Calu3 (cell line): ENCODE measurements around the gene ERC2. TPM values are rescaled to one million over a fixed set of nuclear protein-coding genes. Genes with fewer than 3 reads are reported as not detected.

Experiments
- BruUV-seq: library from RNA; stranded (reverse); fragments of 400-500 nt; replicated peaks from 2 replicates; lab custom pipeline; 2021; lab: Mats Ljungman, UMichigan
- CTCF ChIA-PET: fragments of 300-600 bp; sonication (Branson Sonifier 250); formaldehyde crosslinking; loops from one replicate; lab custom pipeline; 2022; ENCODE audit warnings: antibody characterized with exemption; lab: Charles Lee
- DNase-seq: peaks from one replicate; pipeline ENCODE4 v3.0.0; 2022
- H3K27ac Mint-ChIP-seq: one replicate; pipeline ENCODE4 v1.8.0; 2022; ENCODE audit warnings: mixed read lengths; ENCODE audit not compliant: unreplicated experiment
- H3K27me3 Mint-ChIP-seq: one replicate; pipeline ENCODE4 v1.8.0; 2022; ENCODE audit warnings: mixed read lengths; ENCODE audit not compliant: unreplicated experiment
- H3K36me3 Mint-ChIP-seq: one replicate; pipeline ENCODE4 v1.8.0; 2022; ENCODE audit warnings: mild to moderate bottlenecking, moderate library complexity, mixed read lengths; ENCODE audit not compliant: insufficient read depth, unreplicated experiment
- H3K4me1 Mint-ChIP-seq: one replicate; pipeline ENCODE4 v1.8.0; 2022; ENCODE audit warnings: mild to moderate bottlenecking, low read depth, mixed read lengths; ENCODE audit not compliant: unreplicated experiment
- H3K4me3 Mint-ChIP-seq: one replicate; pipeline ENCODE4 v1.8.0; 2022; ENCODE audit warnings: mild to moderate bottlenecking, low read depth, moderate library complexity, mixed read lengths; ENCODE audit not compliant: unreplicated experiment
- H3K9me3 Mint-ChIP-seq: one replicate; pipeline ENCODE4 v1.8.0; 2022; ENCODE audit warnings: low read depth, mixed read lengths; ENCODE audit not compliant: unreplicated experiment
- intact Hi-C: fragments of 100-400 bp; cut with micrococcal nuclease; formaldehyde crosslinking; loops from one replicate; pipeline ENCODE4 v1.10.0; 2022; ENCODE audit not compliant: unreplicated experiment
- total RNA-seq: library from RNA; stranded (reverse); gene quantifications from 2 replicates; pipeline ENCODE4 v1.2.3, GENCODE V29; 2022
- TF ChIP-seq, protein P1 (sequence below): fragments of 200-600 bp; IDR thresholded peaks from one replicate; pipeline ENCODE4 v1.8.0; 2022; ENCODE audit warnings: antibody characterized with exemption; ENCODE audit not compliant: unreplicated experiment

ERC2 gene
- total RNA-seq, 1 experiment from 2014 or later, result 0.73 TPM

DNA sequence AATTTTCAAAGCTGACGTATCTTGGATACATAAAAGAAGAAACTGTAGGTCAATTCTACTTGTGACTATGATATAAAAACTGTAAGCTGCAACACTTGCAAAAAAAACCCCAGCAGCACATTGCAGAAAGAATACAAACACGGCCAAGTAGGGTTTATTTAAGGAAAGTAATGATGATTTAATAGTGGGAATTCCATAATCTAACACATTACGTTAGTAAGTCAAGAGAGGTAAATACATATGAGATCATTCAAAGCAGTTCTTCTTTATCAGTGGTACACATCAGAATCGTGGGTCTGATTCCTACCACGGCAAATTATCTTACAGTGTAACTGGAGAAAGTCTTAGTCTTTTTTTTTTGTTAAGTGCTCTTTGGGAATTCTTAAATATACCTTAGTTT is 688.7 kb downstream of the ERC2 start:
- Mint-ChIP-seq H3K27ac (no peak overlapping the region), H3K4me3 (no peak overlapping the region), H3K36me3 (no peaks in the 10 kb centered on the region), H3K4me1 (no peaks in the 10 kb centered on the region), H3K27me3 (no peaks in the 10 kb centered on the region), H3K9me3 (peaks cover 10% of the 10 kb centered on the region)
- CTCF ChIA-PET, result interaction anchor here (0.6 kb wide), 1 partner anchor 326 kb away, joined by 7 read pairs; no protein-coding TSS in a partner anchor
- TF ChIP-seq, protein P1, sequence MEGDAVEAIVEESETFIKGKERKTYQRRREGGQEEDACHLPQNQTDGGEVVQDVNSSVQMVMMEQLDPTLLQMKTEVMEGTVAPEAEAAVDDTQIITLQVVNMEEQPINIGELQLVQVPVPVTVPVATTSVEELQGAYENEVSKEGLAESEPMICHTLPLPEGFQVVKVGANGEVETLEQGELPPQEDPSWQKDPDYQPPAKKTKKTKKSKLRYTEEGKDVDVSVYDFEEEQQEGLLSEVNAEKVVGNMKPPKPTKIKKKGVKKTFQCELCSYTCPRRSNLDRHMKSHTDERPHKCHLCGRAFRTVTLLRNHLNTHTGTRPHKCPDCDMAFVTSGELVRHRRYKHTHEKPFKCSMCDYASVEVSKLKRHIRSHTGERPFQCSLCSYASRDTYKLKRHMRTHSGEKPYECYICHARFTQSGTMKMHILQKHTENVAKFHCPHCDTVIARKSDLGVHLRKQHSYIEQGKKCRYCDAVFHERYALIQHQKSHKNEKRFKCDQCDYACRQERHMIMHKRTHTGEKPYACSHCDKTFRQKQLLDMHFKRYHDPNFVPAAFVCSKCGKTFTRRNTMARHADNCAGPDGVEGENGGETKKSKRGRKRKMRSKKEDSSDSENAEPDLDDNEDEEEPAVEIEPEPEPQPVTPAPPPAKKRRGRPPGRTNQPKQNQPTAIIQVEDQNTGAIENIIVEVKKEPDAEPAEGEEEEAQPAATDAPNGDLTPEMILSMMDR, result no peak
- no peak for DNase-seq
- intact Hi-C loops, result no loop called here
- no TSS peak for BruUV-seq

DNA sequence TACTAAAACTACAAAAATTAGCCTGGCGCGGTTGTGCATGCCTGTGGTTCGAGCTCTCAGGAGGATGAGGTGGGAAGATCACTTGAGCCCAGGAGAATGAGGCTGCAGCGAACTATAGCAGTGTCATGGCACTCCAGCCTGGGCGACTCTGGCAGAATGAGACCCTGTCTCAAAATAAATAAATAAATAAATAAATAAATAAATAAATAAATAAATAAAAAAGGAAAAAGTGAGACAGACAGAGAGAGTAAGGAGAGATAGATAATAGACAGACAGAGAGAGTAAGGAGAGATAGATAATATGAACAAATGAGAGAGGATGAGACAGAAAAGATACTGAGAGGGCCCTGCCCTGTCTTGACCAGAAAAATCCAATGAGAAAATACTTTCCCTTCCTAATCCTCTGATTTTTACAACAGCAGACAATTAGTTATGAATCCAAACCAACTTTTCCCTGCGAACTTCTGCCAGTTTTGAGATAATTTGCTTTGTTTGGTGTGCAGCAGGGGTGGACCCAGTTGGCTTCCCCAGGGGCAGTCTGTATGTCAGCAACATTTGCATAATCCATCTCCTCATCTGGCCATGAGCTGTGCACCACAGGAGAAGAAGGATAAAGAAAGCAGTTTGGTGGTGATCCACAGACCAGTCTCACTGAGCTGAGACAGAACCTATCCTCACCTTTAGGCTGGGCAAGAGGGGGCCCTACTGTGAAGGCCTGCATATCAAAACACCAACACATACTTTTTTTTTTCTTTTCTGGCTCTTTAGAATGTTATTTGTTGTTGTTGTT is 692.7 kb downstream of the ERC2 start:
- intact Hi-C loops, result no loop called here
- CTCF ChIA-PET, result no interaction called here

DNA sequence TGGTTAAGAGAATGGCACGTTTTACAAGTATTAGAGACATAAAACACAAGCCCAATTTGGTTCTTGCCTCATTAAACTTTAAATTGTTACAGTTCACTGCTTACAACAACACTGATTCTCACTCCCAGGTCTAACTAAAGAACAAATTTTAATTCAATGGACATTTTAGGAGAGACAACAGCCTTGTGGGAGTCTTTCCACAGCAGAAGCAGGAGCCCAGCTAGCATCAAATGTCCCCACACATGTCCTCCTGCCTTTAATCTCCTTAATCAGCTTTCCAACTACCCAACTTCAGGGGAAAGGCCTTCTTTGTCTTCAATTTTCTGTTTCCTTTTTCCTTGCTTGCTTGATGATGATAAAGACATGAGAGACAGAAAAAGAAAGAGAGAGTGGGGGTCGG is 693.4 kb downstream of the ERC2 start:
- BruUV-seq, result no TSS peak
- H3K4me3 Mint-ChIP-seq, result no peak overlapping the region
- CTCF ChIA-PET, result no interaction called here
- H3K9me3 Mint-ChIP-seq, result peaks cover 14% of the 10 kb centered on the region
- intact Hi-C loops, result no loop called here
- H3K4me1 Mint-ChIP-seq, result no peaks in the 10 kb centered on the region
- TF ChIP-seq, protein P1, result no peak
- no peaks in the 10 kb centered on the region for H3K27me3 Mint-ChIP-seq
- H3K27ac Mint-ChIP-seq, result no peak overlapping the region
- DNase-seq, result no peak
- no peaks in the 10 kb centered on the region for H3K36me3 Mint-ChIP-seq

More for the DNA sequence above, 692.7 kb downstream of the ERC2 start:
- Mint-ChIP-seq H3K27ac (no peak overlapping the region), H3K4me3 (no peak overlapping the region), H3K4me1 (no peaks in the 10 kb centered on the region), H3K36me3 (no peaks in the 10 kb centered on the region), H3K9me3 (peaks cover 14% of the 10 kb centered on the region), H3K27me3 (no peaks in the 10 kb centered on the region)
- no TSS peak for BruUV-seq
- TF ChIP-seq, protein P1, result no peak
- DNase-seq, result no peak

DNA sequence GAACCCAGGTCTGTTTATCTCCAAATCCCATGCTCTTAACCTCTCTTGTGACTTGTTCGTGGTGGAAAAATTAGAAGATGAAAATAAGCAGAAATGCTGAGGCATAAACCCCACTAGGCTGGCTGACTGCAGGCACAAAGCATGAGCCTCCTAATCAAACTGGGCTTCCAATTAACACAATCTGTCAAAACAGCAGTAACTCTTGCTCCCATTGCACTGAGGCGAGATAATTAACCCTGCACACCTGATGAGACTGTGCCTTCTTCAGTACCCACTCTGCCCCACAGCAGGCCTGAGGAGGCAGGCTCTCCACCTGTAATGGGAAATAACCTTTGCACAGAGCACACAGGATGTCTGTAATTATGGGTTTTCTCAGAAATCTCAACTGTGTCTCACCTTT is 696.8 kb downstream of the ERC2 start:
- H3K27ac Mint-ChIP-seq, result no peak overlapping the region
- TF ChIP-seq, protein P1, result no peak
- intact Hi-C loops, result no loop called here
- no peaks in the 10 kb centered on the region for H3K27me3 Mint-ChIP-seq
- peaks cover 16% of the 10 kb centered on the region for H3K9me3 Mint-ChIP-seq
- no peak overlapping the region for H3K4me3 Mint-ChIP-seq
- no peaks in the 10 kb centered on the region for H3K4me1 Mint-ChIP-seq
- no peaks in the 10 kb centered on the region for H3K36me3 Mint-ChIP-seq
- DNase-seq, result no peak
- BruUV-seq, result no TSS peak
- CTCF ChIA-PET, result no interaction called here
